Measurements from ENCODE around the gene HDAC9.

Gene HDAC9

GRCh38 chr7:18570890-18571478, 75.4 kb downstream of the HDAC9 start:
- TF ChIP-seq PPARA (CRISPR knock-in tag; IDR thresholded peaks at IDR 0.05; ENCODE audit: borderline replicate concordance) (no peak), RARB (CRISPR knock-in tag; IDR thresholded peaks at IDR 0.05) (no peak), ZFP30 (CRISPR knock-in tag; IDR thresholded peaks at IDR 0.05) (no peak), ZNF8 (CRISPR knock-in tag; IDR thresholded peaks at IDR 0.05) (no peak), CSRNP3 (CRISPR knock-in tag; IDR thresholded peaks at IDR 0.05) (no peak), SNAI2 (CRISPR knock-in tag; IDR thresholded peaks at IDR 0.05) (no peak), ESRRG (CRISPR knock-in tag; IDR thresholded peaks at IDR 0.05) (no peak), TCF4 (CRISPR knock-in tag; IDR thresholded peaks at IDR 0.05; ENCODE audit: borderline replicate concordance) (no peak), TOX (CRISPR knock-in tag; IDR thresholded peaks at IDR 0.05; ENCODE audit: borderline replicate concordance) (no peak), ZC3H10 (CRISPR knock-in tag; IDR thresholded peaks at IDR 0.05) (no peak), CSDC2 (CRISPR knock-in tag; IDR thresholded peaks at IDR 0.05) (no peak), ISL1 (CRISPR knock-in tag; IDR thresholded peaks at IDR 0.05) (no peak), GLIS3 (CRISPR knock-in tag; IDR thresholded peaks at IDR 0.05) (no peak), ZFP3 (CRISPR knock-in tag; IDR thresholded peaks at IDR 0.05) (no peak), BACH2 (CRISPR knock-in tag; IDR thresholded peaks at IDR 0.05; ENCODE audit: borderline replicate concordance) (no peak)
- TF ChIP-seq, protein P1, sequence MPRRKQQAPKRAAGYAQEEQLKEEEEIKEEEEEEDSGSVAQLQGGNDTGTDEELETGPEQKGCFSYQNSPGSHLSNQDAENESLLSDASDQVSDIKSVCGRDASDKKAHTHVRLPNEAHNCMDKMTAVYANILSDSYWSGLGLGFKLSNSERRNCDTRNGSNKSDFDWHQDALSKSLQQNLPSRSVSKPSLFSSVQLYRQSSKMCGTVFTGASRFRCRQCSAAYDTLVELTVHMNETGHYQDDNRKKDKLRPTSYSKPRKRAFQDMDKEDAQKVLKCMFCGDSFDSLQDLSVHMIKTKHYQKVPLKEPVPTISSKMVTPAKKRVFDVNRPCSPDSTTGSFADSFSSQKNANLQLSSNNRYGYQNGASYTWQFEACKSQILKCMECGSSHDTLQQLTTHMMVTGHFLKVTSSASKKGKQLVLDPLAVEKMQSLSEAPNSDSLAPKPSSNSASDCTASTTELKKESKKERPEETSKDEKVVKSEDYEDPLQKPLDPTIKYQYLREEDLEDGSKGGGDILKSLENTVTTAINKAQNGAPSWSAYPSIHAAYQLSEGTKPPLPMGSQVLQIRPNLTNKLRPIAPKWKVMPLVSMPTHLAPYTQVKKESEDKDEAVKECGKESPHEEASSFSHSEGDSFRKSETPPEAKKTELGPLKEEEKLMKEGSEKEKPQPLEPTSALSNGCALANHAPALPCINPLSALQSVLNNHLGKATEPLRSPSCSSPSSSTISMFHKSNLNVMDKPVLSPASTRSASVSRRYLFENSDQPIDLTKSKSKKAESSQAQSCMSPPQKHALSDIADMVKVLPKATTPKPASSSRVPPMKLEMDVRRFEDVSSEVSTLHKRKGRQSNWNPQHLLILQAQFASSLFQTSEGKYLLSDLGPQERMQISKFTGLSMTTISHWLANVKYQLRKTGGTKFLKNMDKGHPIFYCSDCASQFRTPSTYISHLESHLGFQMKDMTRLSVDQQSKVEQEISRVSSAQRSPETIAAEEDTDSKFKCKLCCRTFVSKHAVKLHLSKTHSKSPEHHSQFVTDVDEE (CRISPR knock-in tag; IDR thresholded peaks at IDR 0.05): no peak
- TF ChIP-seq, protein P2, sequence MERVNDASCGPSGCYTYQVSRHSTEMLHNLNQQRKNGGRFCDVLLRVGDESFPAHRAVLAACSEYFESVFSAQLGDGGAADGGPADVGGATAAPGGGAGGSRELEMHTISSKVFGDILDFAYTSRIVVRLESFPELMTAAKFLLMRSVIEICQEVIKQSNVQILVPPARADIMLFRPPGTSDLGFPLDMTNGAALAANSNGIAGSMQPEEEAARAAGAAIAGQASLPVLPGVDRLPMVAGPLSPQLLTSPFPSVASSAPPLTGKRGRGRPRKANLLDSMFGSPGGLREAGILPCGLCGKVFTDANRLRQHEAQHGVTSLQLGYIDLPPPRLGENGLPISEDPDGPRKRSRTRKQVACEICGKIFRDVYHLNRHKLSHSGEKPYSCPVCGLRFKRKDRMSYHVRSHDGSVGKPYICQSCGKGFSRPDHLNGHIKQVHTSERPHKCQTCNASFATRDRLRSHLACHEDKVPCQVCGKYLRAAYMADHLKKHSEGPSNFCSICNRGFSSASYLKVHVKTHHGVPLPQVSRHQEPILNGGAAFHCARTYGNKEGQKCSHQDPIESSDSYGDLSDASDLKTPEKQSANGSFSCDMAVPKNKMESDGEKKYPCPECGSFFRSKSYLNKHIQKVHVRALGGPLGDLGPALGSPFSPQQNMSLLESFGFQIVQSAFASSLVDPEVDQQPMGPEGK (CRISPR knock-in tag; IDR thresholded peaks at IDR 0.05; ENCODE audit: borderline replicate concordance): no peak
- ATAC-seq: peak; percentile 84

- ATAC-seq: no peak
- no peak for TF ChIP-seq TOX (CRISPR knock-in tag; IDR thresholded peaks at IDR 0.05; ENCODE audit: borderline replicate concordance)
- TF ChIP-seq, protein P2 (CRISPR knock-in tag; IDR thresholded peaks at IDR 0.05; ENCODE audit: borderline replicate concordance): no peak
- TF ChIP-seq ZNF8 (CRISPR knock-in tag; IDR thresholded peaks at IDR 0.05): no peak
- no peak for TF ChIP-seq ISL1 (CRISPR knock-in tag; IDR thresholded peaks at IDR 0.05)
- no peak for TF ChIP-seq TCF4 (CRISPR knock-in tag; IDR thresholded peaks at IDR 0.05; ENCODE audit: borderline replicate concordance)
- no peak for TF ChIP-seq CSRNP3 (CRISPR knock-in tag; IDR thresholded peaks at IDR 0.05)
- TF ChIP-seq ZC3H10 (CRISPR knock-in tag; IDR thresholded peaks at IDR 0.05): no peak
These were observed 76.6 kb downstream of the HDAC9 start for GRCh38 chr7:18572154-18572553.

GRCh38 chr7:18572885-18573284, 77.3 kb downstream of the HDAC9 start:
- ATAC-seq: no peak
- TF ChIP-seq ZNF565 (CRISPR knock-in tag; conservative IDR thresholded peaks at IDR 0.05; ENCODE audit: low read depth): no peak
- no peak for TF ChIP-seq ARNTL (CRISPR knock-in tag; IDR thresholded peaks at IDR 0.05; ENCODE audit: borderline replicate concordance, low read depth)

Measured in SK-N-SH treated with all-trans-retinoic acid at 6 μM for 48 hours (cell line).